Activated T-cell treated with anti-CD3 and anti-CD28 coated beads for 1 hour (primary cell): ENCODE results near the gene BRCA1.
"Not testable (repeated sequence)": the region's sequence is repeated elsewhere in the genome, so short reads cannot be mapped to it uniquely, and the experiment has no call there.

ENCODE experiments used
- DNase-seq: peaks from one replicate; pipeline ENCODE4 v3.0.0-alpha.2; 2020; ENCODE audit warnings: low read depth

BRCA1 gene

GRCh38 chr17:43069368-43069898 lies 55.7 kb downstream of the BRCA1 start:
- no peak for DNase-seq

- DNase-seq: no peak
Observed at GRCh38 chr17:43068570-43069367, 56.4 kb downstream of the BRCA1 start.

- DNase-seq: no peak
Observed at GRCh38 chr17:43062984-43063638, 62.1 kb downstream of the BRCA1 start.

- no peak for DNase-seq
Observed at GRCh38 chr17:43056051-43056450, 69.1 kb downstream of the BRCA1 start.

- not testable (repeated sequence) for DNase-seq
Observed at GRCh38 chr17:43053008-43053407, 72.2 kb downstream of the BRCA1 start.

GRCh38 chr17:43051969-43052368 lies 73.2 kb downstream of the BRCA1 start:
- no peak for DNase-seq

GRCh38 chr17:43044024-43044423 lies 81.1 kb downstream of the BRCA1 start:
- no peak for DNase-seq

GRCh38 chr17:43043307-43043706 lies 81.9 kb downstream of the BRCA1 start:
- DNase-seq: no peak

- DNase-seq: no peak
Observed at GRCh38 chr17:43042025-43042628, 83.0 kb downstream of the BRCA1 start.

- DNase-seq: no peak
Observed at GRCh38 chr17:43040655-43041054, 84.5 kb downstream of the BRCA1 start.

- DNase-seq: no peak
Observed at GRCh38 chr17:43039646-43040045, 85.5 kb downstream of the BRCA1 start.

GRCh38 chr17:43034894-43035293 lies 90.3 kb downstream of the BRCA1 start:
- DNase-seq: no peak

GRCh38 chr17:43033948-43034881 lies 90.9 kb downstream of the BRCA1 start:
- no peak for DNase-seq

GRCh38 chr17:43031666-43032065 lies 93.5 kb downstream of the BRCA1 start:
- DNase-seq: no peak

GRCh38 chr17:43030137-43030767 lies 94.9 kb downstream of the BRCA1 start:
- no peak for DNase-seq

GRCh38 chr17:43028221-43028861 lies 96.8 kb downstream of the BRCA1 start:
- DNase-seq: no peak

GRCh38 chr17:43027091-43028032 lies 97.8 kb downstream of the BRCA1 start:
- DNase-seq: no peak

GRCh38 chr17:43026595-43026994 lies 98.6 kb downstream of the BRCA1 start:
- DNase-seq: no peak

- no peak for DNase-seq
Observed at GRCh38 chr17:43025766-43026537, 99.2 kb downstream of the BRCA1 start.
